Endodermal cell (in vitro differentiated cells): ENCODE measurements around the gene RAP2B. TPM values are rescaled to one million over a fixed set of nuclear protein-coding genes. Genes with fewer than 3 reads are reported as not detected.
"Not testable (repeated sequence)": the region's sequence is repeated elsewhere in the genome, so short reads cannot be mapped to it uniquely, and the experiment has no call there.

Source experiments
- DNase-seq: peaks from one replicate; pipeline ENCODE4 v3.0.0-alpha.2; 2017
- H3K27ac ChIP-seq: 2 replicates; pipeline ENCODE4 v1.5.1; 2013; ENCODE audit warnings: mild to moderate bottlenecking, low read depth, low read length, moderate library complexity
- H3K27me3 ChIP-seq: 2 replicates; pipeline ENCODE4 v1.6.1; 2013; ENCODE audit warnings: mild to moderate bottlenecking, low read length, moderate library complexity; ENCODE audit not compliant: insufficient read depth, control insufficient read depth, poor library complexity, severe bottlenecking
- H3K36me3 ChIP-seq: 2 replicates; pipeline ENCODE4 v1.7.0; 2013; ENCODE audit warnings: mild to moderate bottlenecking, low read length, moderate library complexity; ENCODE audit not compliant: control insufficient read depth, insufficient read depth
- H3K4me1 ChIP-seq: one replicate; pipeline ENCODE4 v1.7.0; 2013; ENCODE audit warnings: low read length; ENCODE audit not compliant: control insufficient read depth, insufficient read depth
- H3K4me3 ChIP-seq: 2 replicates; pipeline ENCODE4 v1.5.1; 2013; ENCODE audit warnings: mild to moderate bottlenecking, low read length, moderate library complexity
- H3K9ac ChIP-seq: 2 replicates; pipeline ENCODE4 v1.6.1; 2013; ENCODE audit warnings: mild to moderate bottlenecking, low read length, moderate library complexity; ENCODE audit not compliant: poor library complexity, severe bottlenecking; ENCODE audit errors: extremely low read depth
- H3K9me3 ChIP-seq: 2 replicates; pipeline ENCODE4 v1.6.1; 2013; ENCODE audit warnings: mild to moderate bottlenecking, low read length, moderate library complexity; ENCODE audit not compliant: control insufficient read depth
- H3K27ac Mint-ChIP-seq: 2 replicates; pipeline ENCODE4 v1.8.0; 2020; ENCODE audit warnings: mixed read lengths
- H3K27me3 Mint-ChIP-seq: 2 replicates; pipeline ENCODE4 v1.8.0; 2021; ENCODE audit warnings: mild to moderate bottlenecking, mixed read lengths; ENCODE audit not compliant: insufficient read depth
- H3K36me3 Mint-ChIP-seq: 2 replicates; pipeline ENCODE4 v1.8.0; 2020; ENCODE audit warnings: low read depth, mixed read lengths
- H3K4me1 Mint-ChIP-seq: 2 replicates; pipeline ENCODE4 v1.8.0; 2020; ENCODE audit warnings: mixed read lengths
- H3K4me3 Mint-ChIP-seq: 2 replicates; pipeline ENCODE4 v1.8.0; 2020; ENCODE audit warnings: mild to moderate bottlenecking, moderate library complexity, mixed read lengths
- H3K9me3 Mint-ChIP-seq: 2 replicates; pipeline ENCODE4 v1.8.0; 2020; ENCODE audit warnings: mild to moderate bottlenecking, mixed read lengths
- CTCF ChIP-seq: fragments of 200-600 bp; sonication (generic); conservative IDR thresholded peaks from 2 replicates; pipeline ENCODE4 v1.5.0; 2021; ENCODE audit warnings: antibody characterized with exemption, mild to moderate bottlenecking
- WGBS, 2 experiments: methylation state at CpG; one replicate each; pipeline versions ENCODE4 v1.1.5 to v1.1.7; 2013; ENCODE audit warnings: missing lambda C conversion rate in 2 of 2, mixed read lengths in 1 of 2; ENCODE audit not compliant: insufficient coverage in 1 of 2, insufficient read length in 1 of 2; 5-methylcytosine and 5-hydroxymethylcytosine counted together
- long read RNA-seq, 4 experiments: library from polyadenylated mRNA in 2 of 4; library from RNA in 1 of 4; library from capped mRNA in 1 of 4; stranded (forward) in 3 of 4; unstranded in 1 of 4; transcript quantifications; one replicate each; pipeline ENCODE4 v2.0.0, GENCODE V29; 2020 to 2021; ENCODE audit warnings: inconsistent platforms in 1 of 4
- polyA plus RNA-seq, 2 experiments: library from polyadenylated mRNA; stranded (reverse); fragments of 50-300 nt; gene quantifications; one replicate each; pipeline ENCODE4 v1.2.3, GENCODE V29; 2013
- total RNA-seq, 2 donors: library from RNA; stranded (reverse); fragmentation: NEBNext Ultra II Directional in 1 of 2; extraction: Animal tissue kit (Norgen Biotek cat#: 25700) in 1 of 2; gene quantifications; 2 replicates in 1 of 2; 3 replicates in 1 of 2; pipeline ENCODE4 v1.2.1, GENCODE V29; 2021

Gene RAP2B
- total RNA-seq: 10 to 100 TPM; 24.7 to 27.3 TPM
- polyA plus RNA-seq (2013, experiment 1 of 2): 12.1 TPM
- polyA plus RNA-seq (2013, experiment 2 of 2): 12.1 TPM
- long read RNA-seq, experiment 1, full-length matches to known transcripts: 16 of 16 reads
- long read RNA-seq, experiment 1, partial matches to known transcripts: 0 of 16 reads
- long read RNA-seq, experiment 1, other reads (novel, unspliced or antisense): 0 of 16 reads
- long read RNA-seq, experiment 2, full-length matches to known transcripts: 64 of 65 reads
- long read RNA-seq, experiment 2, partial matches to known transcripts: 0 of 65 reads
- long read RNA-seq, experiment 2, other reads (novel, unspliced or antisense): 1 of 65 reads
- long read RNA-seq, experiment 3, full-length matches to known transcripts: 302 of 303 reads
- long read RNA-seq, experiment 3, partial matches to known transcripts: 0 of 303 reads
- long read RNA-seq, experiment 3, other reads (novel, unspliced or antisense): 1 of 303 reads
- long read RNA-seq, experiment 4, full-length matches to known transcripts: 4 of 4 reads
- long read RNA-seq, experiment 4, partial matches to known transcripts: 0 of 4 reads
- long read RNA-seq, experiment 4, other reads (novel, unspliced or antisense): 0 of 4 reads

DNA sequence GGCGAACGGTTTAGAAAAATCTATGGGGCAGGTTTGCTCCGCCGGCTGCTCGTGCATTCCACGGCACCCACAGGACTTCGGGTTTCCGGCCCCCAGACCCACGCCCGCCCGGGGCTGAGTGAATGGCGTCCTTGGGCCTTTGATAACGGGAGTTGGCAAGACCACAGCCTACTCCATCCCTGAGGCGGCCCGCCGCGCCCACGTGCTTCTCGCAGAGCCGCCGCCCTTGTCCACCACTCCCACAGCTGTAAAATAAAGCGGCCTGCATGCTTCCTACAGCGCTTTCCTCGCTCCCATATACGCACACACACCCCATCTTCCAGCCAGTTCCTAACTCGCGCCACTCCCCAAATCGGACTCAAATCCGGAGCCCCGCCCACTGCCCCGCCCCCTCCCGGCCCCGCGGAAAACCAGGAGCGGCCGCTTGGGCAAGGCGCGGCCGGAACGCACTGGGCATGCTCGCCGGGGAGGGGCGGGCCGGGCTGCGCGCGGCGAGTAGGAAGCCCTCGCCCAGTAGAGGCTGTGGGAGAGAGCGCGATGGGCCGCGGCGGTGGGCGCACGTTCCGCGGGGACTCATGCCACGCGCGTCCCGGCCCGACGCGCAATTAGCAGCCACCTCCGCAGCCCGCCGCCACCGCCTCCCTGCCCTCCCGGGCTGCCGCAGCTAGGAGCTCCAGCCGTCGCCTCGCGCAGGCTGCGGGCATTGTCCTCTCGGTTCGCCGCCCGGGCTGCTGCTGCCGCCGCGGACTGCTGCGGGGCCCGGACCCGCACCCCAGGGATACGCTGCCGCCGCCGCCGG lies at the start of gene RAP2B:
TSS of gene RAP2B (plus strand) at position 513 of the 799 bp plus-strand sequence. CDS start 468 bp downstream, outside the sequence.
- H3K9me3 ChIP-seq: no peaks in the 10 kb centered on the region
- H3K9me3 Mint-ChIP-seq: no peaks in the 10 kb centered on the region
- H3K4me1 ChIP-seq: peaks cover 4% of the 10 kb centered on the region
- H3K9ac ChIP-seq: peak within 1 kb of the TSS; percentile 87
- peak; percentile 100 for DNase-seq
- H3K36me3 ChIP-seq: peaks cover 5% of the 10 kb centered on the region
- TF ChIP-seq CTCF: no peak
- H3K4me3 ChIP-seq: peak within 1 kb of the TSS; percentile 95
- H3K27me3 ChIP-seq: no peaks in the 10 kb centered on the region
- H3K27me3 Mint-ChIP-seq: peaks cover 2% of the 10 kb centered on the region
- H3K27ac ChIP-seq: peak within 1 kb of the TSS; percentile 96
- WGBS, 2 experiments: 0% methylated on average over 32 to 91 of the region's 91 CpGs
- H3K27ac Mint-ChIP-seq: peak within 1 kb of the TSS; percentile 96
- H3K4me1 Mint-ChIP-seq: peaks cover 26% of the 10 kb centered on the region
- peak within 1 kb of the TSS; percentile 99 for H3K4me3 Mint-ChIP-seq
- peaks cover 12% of the 10 kb centered on the region for H3K36me3 Mint-ChIP-seq

DNA sequence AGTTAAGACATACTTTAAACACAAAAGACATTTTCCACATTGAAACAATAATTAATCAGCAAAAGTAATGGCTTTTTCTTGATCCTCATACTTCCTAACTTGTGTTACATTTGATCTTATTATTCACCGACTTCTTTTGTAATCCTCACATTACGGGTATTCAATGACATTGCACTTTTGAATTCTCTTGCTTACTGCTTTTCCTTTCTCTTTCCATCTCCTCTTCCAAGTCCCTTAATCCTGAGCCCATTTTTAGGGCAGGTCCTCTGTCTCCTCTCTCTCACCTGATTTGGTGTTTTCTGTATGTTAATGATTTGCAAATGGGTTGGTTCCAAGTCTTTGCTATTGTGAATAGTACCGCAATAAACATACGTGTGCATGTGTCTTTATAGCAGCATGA lies 48.5 kb upstream of the RAP2B start:
- WGBS, 2 experiments: 93 to 100% methylated on average over 2 of the region's 4 CpGs
- no peak for TF ChIP-seq CTCF
- no peak overlapping the region for H3K4me3 ChIP-seq
- DNase-seq: no peak
- no peaks in the 10 kb centered on the region for H3K27me3 ChIP-seq
- H3K4me1 ChIP-seq: no peaks in the 10 kb centered on the region
- Mint-ChIP-seq H3K27ac (no peak overlapping the region), H3K27me3 (no peaks in the 10 kb centered on the region), H3K4me1 (no peaks in the 10 kb centered on the region), H3K4me3 (no peak overlapping the region), H3K9me3 (no peaks in the 10 kb centered on the region), H3K36me3 (no peaks in the 10 kb centered on the region)
- no peaks in the 10 kb centered on the region for H3K36me3 ChIP-seq
- H3K27ac ChIP-seq: no peak overlapping the region
- no peaks in the 10 kb centered on the region for H3K9me3 ChIP-seq
- no peak overlapping the region for H3K9ac ChIP-seq

DNA sequence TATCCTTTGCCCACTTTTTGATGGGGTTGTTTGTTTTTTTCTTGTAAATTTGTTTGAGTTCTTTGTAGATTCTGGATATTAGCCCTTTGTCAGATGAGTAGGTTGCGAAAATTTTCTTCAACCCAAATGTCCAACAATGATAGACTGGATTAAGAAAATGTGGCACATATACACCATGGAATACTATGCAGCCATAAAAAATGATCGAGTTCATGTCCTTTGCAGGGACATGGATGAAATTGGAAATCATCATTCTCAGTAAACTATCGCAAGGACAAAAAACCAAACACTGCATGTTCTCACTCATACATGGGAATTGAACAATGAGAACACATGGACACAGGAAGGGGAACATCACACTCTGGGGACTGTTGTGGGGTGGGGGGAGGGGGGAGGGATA lies 47.8 kb upstream of the RAP2B start:
- H3K27ac Mint-ChIP-seq, H3K27ac ChIP-seq, H3K36me3 Mint-ChIP-seq, H3K9me3 ChIP-seq, H3K4me1 ChIP-seq, H3K9ac ChIP-seq, H3K27me3 ChIP-seq, H3K4me1 Mint-ChIP-seq, DNase-seq, H3K9me3 Mint-ChIP-seq, H3K27me3 Mint-ChIP-seq, H3K36me3 ChIP-seq, H3K4me3 ChIP-seq, H3K4me3 Mint-ChIP-seq: not testable (repeated sequence)
- 90 to 100% methylated on average over 1 to 2 of the region's 3 CpGs for WGBS, 2 experiments
